HCT116 (cell line): Measurements from ENCODE around the gene PKNOX2. TPM values are rescaled to one million over a fixed set of nuclear protein-coding genes. Genes with fewer than 3 reads are reported as not detected.

ENCODE experiments used
- ATAC-seq: fragments of 200-7000 bp; cut with Tn5 transposase; 2 replicates; pipeline ENCODE4 v1.9.1; 2020; ENCODE audit warnings: mild to moderate bottlenecking, moderate library complexity
- BruUV-seq: library from RNA; stranded (reverse); fragments of 400-500 nt; replicated peaks from 2 replicates; lab custom pipeline; 2021; lab: Mats Ljungman, UMichigan
- CTCF ChIA-PET: fragments of 300-600 bp; sonication (Branson Sonifier 250); formaldehyde crosslinking; loops from one replicate; lab custom pipeline; 2021; ENCODE audit warnings: antibody characterized with exemption; lab: Charles Lee
- POLR2A ChIA-PET: fragments of 300-600, 350-600 bp; sonication (Branson Sonifier 250); formaldehyde crosslinking; loops from one replicate; lab custom pipeline; 2021; ENCODE audit warnings: antibody characterized with exemption; lab: Charles Lee
- RAD21 ChIA-PET, 2 experiments: fragments of 300-600 bp; sonication (Branson Sonifier 250); formaldehyde crosslinking; loops; one replicate each; lab custom pipeline; 2023; ENCODE audit warnings: low total read pairs in 2 of 2; ENCODE audit not compliant: uncharacterized antibody in 2 of 2, unreplicated experiment in 2 of 2, low non-redundant PET in 1 of 2; lab: Charles Lee
- DNase-seq: peaks from one replicate; pipeline ENCODE4 v3.0.0-alpha.2; 2010; ENCODE audit warnings: low read depth, low spot score
- H2AFZ ChIP-seq: fragments of 200-600 bp; shearing (Covaris generic), sonication (generic); 2 replicates; pipeline ENCODE4 v1.6.1; 2017; ENCODE audit warnings: low read depth, mixed run types, mixed read lengths, antibody characterized with exemption, low read length; ENCODE audit not compliant: poor library complexity, severe bottlenecking
- H3K27ac ChIP-seq: 2 replicates; pipeline ENCODE4 v1.5.1; 2012; ENCODE audit warnings: low read depth, low read length
- H3K27me3 ChIP-seq: fragments of 200-600 bp; sonication (generic); 2 replicates; pipeline ENCODE4 v1.6.1; 2016; ENCODE audit warnings: mixed run types, low read length, mixed read lengths; ENCODE audit not compliant: insufficient read depth
- H3K36me3 ChIP-seq, 2 experiments: fragments of 200-500 bp in 1 of 2; fragments of 200-600 bp in 1 of 2; sonication (Bioruptor generic) in 1 of 2; sonication (generic) in 1 of 2; 2 replicates each; pipeline versions ENCODE4 v1.5.1 to v1.6.1; 2014 to 2016; ENCODE audit warnings: low read length in 2 of 2, inconsistent platforms in 1 of 2, mixed read lengths in 1 of 2, mixed run types in 1 of 2; ENCODE audit not compliant: insufficient read depth in 2 of 2, control insufficient read depth in 1 of 2
- H3K4me1 ChIP-seq, 2 experiments: fragments of 200-600 bp in 1 of 2; sonication (generic) in 1 of 2; 2 replicates each; pipeline versions ENCODE4 v1.5.1 to v1.6.1; 2012 to 2017; ENCODE audit warnings: low read length in 2 of 2, inconsistent platforms in 1 of 2, mild to moderate bottlenecking in 1 of 2, mixed read lengths in 1 of 2, mixed run types in 1 of 2, moderate library complexity in 1 of 2; ENCODE audit not compliant: insufficient read depth in 2 of 2, control insufficient read depth in 1 of 2
- H3K4me2 ChIP-seq: fragments of 200-600 bp; sonication (generic); 2 replicates; pipeline ENCODE4 v1.6.1; 2017; ENCODE audit warnings: mixed run types, low read length, mixed read lengths
- H3K4me3 ChIP-seq, 2 experiments: fragments of 200-600 bp in 1 of 2; sonication (generic) in 1 of 2; replicated peaks in 1 of 2; 2 replicates each; pipeline ENCODE4 v1.5.1; 2011 to 2016; ENCODE audit warnings: low read length in 2 of 2, control low read depth in 1 of 2, low read depth in 1 of 2, mild to moderate bottlenecking in 1 of 2, mixed read lengths in 1 of 2, mixed run types in 1 of 2
- H3K79me2 ChIP-seq: fragments of 200-600 bp; sonication (generic); 2 replicates; pipeline ENCODE4 v1.6.1; 2017; ENCODE audit warnings: mild to moderate bottlenecking, mixed run types, low read length, moderate library complexity, mixed read lengths; ENCODE audit not compliant: insufficient read depth
- H3K9ac ChIP-seq: fragments of 200-600 bp; sonication (generic); 2 replicates; pipeline ENCODE4 v1.6.1; 2016; ENCODE audit warnings: low read length, mixed read lengths
- H3K9me2 ChIP-seq: fragments of 200-600 bp; sonication (generic), shearing (Covaris generic); 2 replicates; pipeline ENCODE4 v1.6.1; 2017; ENCODE audit warnings: mixed run types, mild to moderate bottlenecking, moderate library complexity; ENCODE audit not compliant: insufficient read depth
- H3K9me3 ChIP-seq, 2 experiments: fragments of 200-500 bp in 1 of 2; fragments of 200-600 bp in 1 of 2; sonication (Bioruptor generic) in 1 of 2; sonication (generic) in 1 of 2; 2 replicates each; pipeline ENCODE4 v1.6.1; 2014 to 2017; ENCODE audit warnings: low read length in 2 of 2, mixed read lengths in 2 of 2, inconsistent platforms in 1 of 2, low read depth in 1 of 2, mild to moderate bottlenecking in 1 of 2, mixed run types in 1 of 2, moderate library complexity in 1 of 2; ENCODE audit not compliant: control insufficient read depth in 1 of 2, insufficient read depth in 1 of 2
- H4K20me1 ChIP-seq: fragments of 200-600 bp; sonication (generic), shearing (Covaris generic); 2 replicates; pipeline ENCODE4 v1.6.1; 2017; ENCODE audit warnings: mixed run types, mild to moderate bottlenecking, moderate library complexity; ENCODE audit not compliant: insufficient read depth
- CBX3 ChIP-seq: IDR thresholded peaks from 2 replicates; pipeline ENCODE4 v1.6.1; 2012; ENCODE audit warnings: low read depth
- CEBPB ChIP-seq: IDR thresholded peaks from 2 replicates; pipeline ENCODE4 v1.6.1; 2012; ENCODE audit warnings: low read depth
- EZH2 ChIP-seq: fragments of 200-600 bp; sonication (generic); IDR thresholded peaks from 2 replicates; pipeline ENCODE4 v1.6.1; 2017; ENCODE audit warnings: antibody characterized with exemption, mixed run types
- FOSL1 ChIP-seq: IDR thresholded peaks from 2 replicates; pipeline ENCODE4 v1.6.1; 2012; ENCODE audit warnings: low read depth
- MAX ChIP-seq: IDR thresholded peaks from 2 replicates; pipeline ENCODE4 v1.6.1; 2012
- POLR2A ChIP-seq: IDR thresholded peaks from 2 replicates; pipeline ENCODE4 v1.7.0; 2011; ENCODE audit warnings: borderline replicate concordance; ENCODE audit not compliant: insufficient read depth, insufficient read length; ENCODE audit errors: extremely low read depth
- POLR2AphosphoS5 ChIP-seq: IDR thresholded peaks from 2 replicates; pipeline ENCODE4 v1.6.1; 2011; ENCODE audit warnings: mild to moderate bottlenecking, low read depth, low read length, moderate library complexity
- REST ChIP-seq: IDR thresholded peaks from 2 replicates; pipeline ENCODE4 v1.6.1; 2012; ENCODE audit warnings: low read depth
- SP1 ChIP-seq: IDR thresholded peaks from 2 replicates; pipeline ENCODE4 v1.6.1; 2012; ENCODE audit warnings: low read depth
- SRF ChIP-seq: IDR thresholded peaks from 2 replicates; pipeline ENCODE4 v1.6.1; 2012; ENCODE audit warnings: low read depth
- TCF7L2 ChIP-seq: IDR thresholded peaks from 2 replicates; pipeline ENCODE4 v1.7.0; 2011; ENCODE audit warnings: borderline replicate concordance, inconsistent platforms; ENCODE audit not compliant: insufficient read depth, insufficient read length; ENCODE audit errors: extremely low read depth
- ZFX ChIP-seq: fragments of 450-650 bp; IDR thresholded peaks from 2 replicates; pipeline ENCODE4 v1.6.1; 2017
- intact Hi-C: fragments of 100-400 bp; cut with micrococcal nuclease; formaldehyde crosslinking; loops from 2 replicates; pipeline ENCODE4 v1.10.0; 2022
- total RNA-seq: library from RNA; stranded (reverse); gene quantifications from one replicate; pipeline ENCODE4 v1.2.1, GENCODE V29; 2021; ENCODE audit not compliant: unreplicated experiment

Gene PKNOX2
- total RNA-seq, 1 experiment from 2014 or later: 0.20 TPM

- CTCF ChIA-PET: no interaction called here
- Histone ChIP-seq H3K9ac (no peak overlapping the region), H4K20me1 (no peaks in the 10 kb centered on the region), H2AFZ (no peak overlapping the region), H3K4me1 (no peaks in the 10 kb centered on the region), H3K36me3 (no peaks in the 10 kb centered on the region), H3K9me2 (no peaks in the 10 kb centered on the region), H3K27me3 (peaks cover 6% of the 10 kb centered on the region; the same call in 1 of the 2 replicates), H3K79me2 (no peaks in the 10 kb centered on the region), H3K9me3 (no peaks in the 10 kb centered on the region), H3K4me3 (no peak overlapping the region), H3K4me2 (no peak overlapping the region), H3K27ac (no peak overlapping the region)
- RAD21 ChIA-PET: no interaction called here
- POLR2A ChIA-PET: no interaction called here
- DNase-seq (no peak), ATAC-seq (no peak)
- no peak for TF ChIP-seq POLR2A
- intact Hi-C loops: no loop called here
- no TSS peak for BruUV-seq
Observed at GRCh38 chr11:125264100-125265022, 99.8 kb downstream of the PKNOX2 start.

- ChIA-PET RAD21 (no interaction called here), CTCF (interaction anchor here (1.2 kb wide), 1 partner anchor 79 kb away, joined by 4 read pairs; no protein-coding TSS in a partner anchor), POLR2A (no interaction called here)
- Histone ChIP-seq H3K27ac (no peak overlapping the region), H2AFZ (no peak overlapping the region), H3K4me2 (no peak overlapping the region), H3K9me2 (no peaks in the 10 kb centered on the region), H3K79me2 (no peaks in the 10 kb centered on the region), H3K36me3 (no peaks in the 10 kb centered on the region), H3K9me3 (no peaks in the 10 kb centered on the region), H4K20me1 (no peaks in the 10 kb centered on the region), H3K27me3 (peaks cover 6% of the 10 kb centered on the region; the same call in 1 of the 2 replicates), H3K9ac (no peak overlapping the region), H3K4me3 (no peak overlapping the region), H3K4me1 (no peaks in the 10 kb centered on the region)
- no peak for ATAC-seq
- TF ChIP-seq MAX (no peak), CEBPB (no peak), REST (no peak), SRF (no peak), ZFX (no peak), EZH2 (no peak), FOSL1 (no peak), CBX3 (no peak), SP1 (no peak), POLR2AphosphoS5 (no peak), TCF7L2 (no peak)
- intact Hi-C loops: no loop called here
- no TSS peak for BruUV-seq
- DNase-seq: no peak
Observed at GRCh38 chr11:125267548-125267947, 103.0 kb downstream of the PKNOX2 start.
